ENCODE data around the gene ABCC3. TPM values are rescaled to one million over a fixed set of nuclear protein-coding genes. Genes with fewer than 3 reads are reported as not detected.

The ABCC3 gene
- total and polyA plus RNA-seq, 2 donors (not counting 3 experiments of a cell fraction or from before 2014, with no cell fraction given): 1.1 to 2.6 TPM

- intact Hi-C loops (cut with micrococcal nuclease) (no loop called here), dilution Hi-C loops (cut with MboI; ENCODE audit: extremely low pct_ligation_motif_present, low sequenced_read_pairs) (no loop called here)
- POLR2A ChIA-PET: interaction anchor here (1.2 kb wide), 1 partner anchor 74 kb away, joined by 6 read pairs; no protein-coding TSS in a partner anchor
- Histone ChIP-seq H3K36me3 (ENCODE audit: control insufficient read depth in 2 of 2, extremely low read depth in 1 of 2, insufficient read depth in 2 of 2, low read length in 2 of 2) (no peaks in the 10 kb centered on the region), H3K4me1 (ENCODE audit: control insufficient read depth, extremely low read depth, insufficient read depth, low read length) (no peaks in the 10 kb centered on the region), H3K79me2 (ENCODE audit: control insufficient read depth, insufficient read depth, low read length) (no peaks in the 10 kb centered on the region), H3K27ac (ENCODE audit: insufficient read depth, low read depth, low read length) (no peak overlapping the region), H3K9me1 (replicated peaks; ENCODE audit: control insufficient read depth, extremely low read depth, insufficient read depth, low read length) (no peaks in the 10 kb centered on the region), H3K9ac (replicated peaks; ENCODE audit: extremely low read depth, insufficient read depth, low read length) (no peak overlapping the region), H4K20me1 (replicated peaks; ENCODE audit: control insufficient read depth, extremely low read depth, insufficient read depth, low read length) (no peaks in the 10 kb centered on the region), H3K4me2 (ENCODE audit: insufficient read depth, low read length) (no peak overlapping the region), H3K9me3 (replicated peaks; ENCODE audit: control insufficient read depth, insufficient read depth, low read length) (no peaks in the 10 kb centered on the region), H2AFZ (ENCODE audit: low read depth, low read length) (no peak overlapping the region), H3K4me3 (replicated peaks in 1 of 3; ENCODE audit: insufficient read depth in 1 of 3, low read depth in 1 of 3, low read length in 3 of 3) (no peak overlapping the region), H3K27me3 (ENCODE audit: control insufficient read depth in 2 of 2, insufficient read depth in 2 of 2, low read length in 2 of 2) (peaks cover 0 to 5% of the 10 kb centered on the region in 2 experiments)
- CTCF ChIA-PET: interaction anchor here (0.7 to 10.3 kb wide), 38 partner anchors 8 to 146 kb away, joined by 3 to 398 read pairs (median 5); partner anchors contain the start of genes CACNA1G and SPATA20
- FAIRE-seq (no peak), DNase-seq (ENCODE audit: low read depth, low spot score) (no peak)
- TF ChIP-seq CTCF (IDR thresholded peaks at IDR 0.05; ENCODE audit: extremely low read depth in 1 of 2, insufficient read depth in 1 of 2, low read depth in 1 of 2, low read length in 2 of 2): no peak
- TF ChIP-seq POLR2AphosphoS5 (IDR thresholded peaks at IDR 0.05; ENCODE audit: insufficient read depth, low read depth, low read length): no peak
- no peak for TF ChIP-seq FOS (IDR thresholded peaks at IDR 0.05; ENCODE audit: borderline replicate concordance, insufficient read depth, low read length)
- TF ChIP-seq JUN (IDR thresholded peaks at IDR 0.05; ENCODE audit: borderline replicate concordance, insufficient read depth, insufficient read length, low read depth): no peak
- no peak for TF ChIP-seq MAX (IDR thresholded peaks at IDR 0.05; ENCODE audit: insufficient read depth, insufficient read length)
- TF ChIP-seq MYC (IDR thresholded peaks at IDR 0.05; ENCODE audit: low read depth, low read length): no peak
- TF ChIP-seq POLR2A (IDR thresholded peaks at IDR 0.05; ENCODE audit: low read depth, low read length): no peak
- TF ChIP-seq EZH2 (IDR thresholded peaks at IDR 0.05; ENCODE audit: borderline replicate concordance, low read depth, low read length, severe bottlenecking): no peak
- TF ChIP-seq GATA2 (IDR thresholded peaks at IDR 0.05; ENCODE audit: insufficient read depth, insufficient read length, low read depth, low read length): no peak
- BruUV-seq (replicated peaks): no TSS peak
Measured at GRCh38 chr17:50625032-50625871, 9.4 kb upstream of the ABCC3 start.

Measured in endothelial cell of umbilical vein (primary cell).